HCT116 (cell line): ENCODE measurements around the gene LYRM4.

ENCODE experiments used
- ATF3 ChIP-seq: IDR thresholded peaks from 2 replicates; pipeline ENCODE4 v1.6.1; 2012
- CEBPB ChIP-seq: IDR thresholded peaks from 2 replicates; pipeline ENCODE4 v1.6.1; 2012; ENCODE audit warnings: low read depth
- CTCF ChIP-seq, 3 experiments: fragments of 200-600 bp in 1 of 3; sonication (generic) in 1 of 3; IDR thresholded peaks in 2 of 3; conservative IDR thresholded peaks in 1 of 3; 2 replicates each; pipeline ENCODE4 v1.5.1; 2012 to 2017; ENCODE audit warnings: low read depth in 2 of 3, low read length in 2 of 3, antibody characterized with exemption in 1 of 3, borderline replicate concordance in 1 of 3, control low read depth in 1 of 3, mild to moderate bottlenecking in 1 of 3, mixed read lengths in 1 of 3, mixed run types in 1 of 3, moderate library complexity in 1 of 3; ENCODE audit not compliant: insufficient read depth in 1 of 3
- ELF1 ChIP-seq: IDR thresholded peaks from 2 replicates; pipeline ENCODE4 v1.6.1; 2012; ENCODE audit warnings: low read depth, borderline replicate concordance
- EZH2 ChIP-seq: fragments of 200-600 bp; sonication (generic); IDR thresholded peaks from 2 replicates; pipeline ENCODE4 v1.6.1; 2017; ENCODE audit warnings: antibody characterized with exemption, mixed run types
- EZH2phosphoT487 ChIP-seq: fragments of 200-600 bp; IDR thresholded peaks from 2 replicates; pipeline ENCODE4 v1.6.1; 2018; ENCODE audit warnings: antibody characterized with exemption, borderline replicate concordance
- JUND ChIP-seq: IDR thresholded peaks from 2 replicates; pipeline ENCODE4 v1.6.1; 2012
- POLR2A ChIP-seq: IDR thresholded peaks from 2 replicates; pipeline ENCODE4 v1.7.0; 2011; ENCODE audit warnings: borderline replicate concordance; ENCODE audit not compliant: insufficient read depth, insufficient read length; ENCODE audit errors: extremely low read depth
- POLR2AphosphoS5 ChIP-seq: IDR thresholded peaks from 2 replicates; pipeline ENCODE4 v1.6.1; 2011; ENCODE audit warnings: mild to moderate bottlenecking, low read depth, low read length, moderate library complexity
- RAD21 ChIP-seq: IDR thresholded peaks from 2 replicates; pipeline ENCODE4 v1.6.1; 2012; ENCODE audit warnings: low read depth, mild to moderate bottlenecking
- SRF ChIP-seq: IDR thresholded peaks from 2 replicates; pipeline ENCODE4 v1.6.1; 2012; ENCODE audit warnings: low read depth
- YY1 ChIP-seq: IDR thresholded peaks from 2 replicates; pipeline ENCODE4 v1.6.1; 2011; ENCODE audit warnings: low read length, low read depth, moderate library complexity, mild to moderate bottlenecking; ENCODE audit not compliant: insufficient replicate concordance; ENCODE audit errors: extremely low read depth
- ZNF274 ChIP-seq: fragments of 200-500 bp; sonication (Bioruptor generic); IDR thresholded peaks from 2 replicates; pipeline ENCODE4 v1.6.1; 2014; ENCODE audit warnings: mild to moderate bottlenecking, low read depth, low read length, inconsistent platforms

GRCh38 chr6:5088780-5089179, 172.0 kb downstream of the LYRM4 start:
- TF ChIP-seq POLR2A, result no peak
- TF ChIP-seq ZNF274, result no peak
- TF ChIP-seq CTCF (IDR thresholded peaks at IDR 0.05 in 2 of 3, conservative IDR thresholded peaks at IDR 0.05 in 1 of 3; ENCODE audit: borderline replicate concordance in 1 of 3, insufficient read depth in 1 of 3, low read depth in 2 of 3, low read length in 2 of 3), result no peak
- no peak for TF ChIP-seq CEBPB
- TF ChIP-seq ATF3, result no peak
- TF ChIP-seq RAD21, result no peak
- TF ChIP-seq SRF, result no peak
- no peak for TF ChIP-seq EZH2phosphoT487
- no peak for TF ChIP-seq ELF1
- TF ChIP-seq POLR2AphosphoS5, result no peak
- TF ChIP-seq EZH2, result no peak
- no peak for TF ChIP-seq JUND
- TF ChIP-seq YY1, result no peak
